Amygdala (tissue), 56 donors: ENCODE measurements around the gene AZGP1.
"Not testable (repeated sequence)": the region's sequence is repeated elsewhere in the genome, so short reads cannot be mapped to it uniquely, and the experiment has no call there.

ENCODE experiments used
- DNase-seq, 56 donors: peaks; one replicate each; lab custom pipeline; 2025; lab: John Stamatoyannopoulos, UW

AZGP1 gene

GRCh38 chr7:99975782-99976521, at the start of gene AZGP1:
Gene AZGP1 (minus strand): TSS chr7:99976031. CDS start chr7:99976020, 11 bp downstream.
- DNase-seq = peak in 11 of 56 donors; percentile 4 to 57 (median 26)

GRCh38 chr7:100024020-100024619, 48.3 kb upstream of the AZGP1 start:
- DNase-seq = no peak

- no peak for DNase-seq
These were observed 47.7 kb upstream of the AZGP1 start for GRCh38 chr7:100023526-100023925.

- DNase-seq = no peak
These were observed 46.8 kb upstream of the AZGP1 start for GRCh38 chr7:100022621-100023020.

- DNase-seq = no peak
These were observed 45.5 kb upstream of the AZGP1 start for GRCh38 chr7:100021297-100021696.

- no peak for DNase-seq
These were observed 44.1 kb upstream of the AZGP1 start for GRCh38 chr7:100019908-100020307.

GRCh38 chr7:100017875-100018274, 42.0 kb upstream of the AZGP1 start:
- DNase-seq = no peak

GRCh38 chr7:100017300-100017699, 41.5 kb upstream of the AZGP1 start:
- peak in 2 of 56 donors; percentile 6 to 10 for DNase-seq

GRCh38 chr7:100016215-100016901, 40.5 kb upstream of the AZGP1 start:
- DNase-seq = peak in 47 of 56 donors; percentile 2 to 89 (median 48)

GRCh38 chr7:100015232-100016214, 39.7 kb upstream of the AZGP1 start, which contains the start of gene ZKSCAN1:
Gene ZKSCAN1 (plus strand): TSS chr7:100015596. CDS start chr7:100023507, 7,911 bp downstream.
- DNase-seq = peak; percentile 48 to 93 (median 80)

GRCh38 chr7:100013328-100013676, 37.5 kb upstream of the AZGP1 start:
- DNase-seq = no peak

GRCh38 chr7:100012385-100013327, 36.8 kb upstream of the AZGP1 start:
- DNase-seq = not testable (repeated sequence)

- DNase-seq = no peak
These were observed 35.7 kb upstream of the AZGP1 start for GRCh38 chr7:100011516-100011915.

GRCh38 chr7:100010901-100011300, 35.1 kb upstream of the AZGP1 start:
- DNase-seq = no peak

- DNase-seq = not testable (repeated sequence)
These were observed 34.1 kb upstream of the AZGP1 start for GRCh38 chr7:100009952-100010351.

GRCh38 chr7:100008525-100008924, 32.7 kb upstream of the AZGP1 start:
- no peak for DNase-seq

GRCh38 chr7:100007887-100008286, 32.1 kb upstream of the AZGP1 start:
- no peak for DNase-seq

- peak in 49 of 56 donors; percentile 6 to 83 (median 52) for DNase-seq
These were observed 28.2 kb upstream of the AZGP1 start for GRCh38 chr7:100003711-100004661.
